Tibial nerve (tissue), 4 donors: ENCODE results near the gene ASTN2.

Experiments
- EP300 ChIP-seq, 2 donors: sonication (generic); formaldehyde crosslinking; IDR thresholded peaks; one replicate each; pipeline ENCODE4 v1.6.1; 2017; ENCODE audit warnings: antibody characterized with exemption in 2 of 2, mild to moderate bottlenecking in 1 of 2
- POLR2A ChIP-seq, 2 donors: fragments of 450-650 bp; IDR thresholded peaks; one replicate each; pipeline ENCODE4 v1.6.1; 2017; ENCODE audit warnings: antibody characterized with exemption in 2 of 2, mild to moderate bottlenecking in 2 of 2, moderate library complexity in 2 of 2
- TF ChIP-seq, protein P1 (sequence below), 5 experiments: fragments of 200-600 bp in 3 of 5; fragments of 450-650 bp in 2 of 5; sonication (generic) in 3 of 5; IDR thresholded peaks; one replicate each; pipeline ENCODE4 v1.5.1; 2016 to 2019; ENCODE audit warnings: antibody characterized with exemption in 5 of 5, mild to moderate bottlenecking in 3 of 5, moderate library complexity in 2 of 5

DNA sequence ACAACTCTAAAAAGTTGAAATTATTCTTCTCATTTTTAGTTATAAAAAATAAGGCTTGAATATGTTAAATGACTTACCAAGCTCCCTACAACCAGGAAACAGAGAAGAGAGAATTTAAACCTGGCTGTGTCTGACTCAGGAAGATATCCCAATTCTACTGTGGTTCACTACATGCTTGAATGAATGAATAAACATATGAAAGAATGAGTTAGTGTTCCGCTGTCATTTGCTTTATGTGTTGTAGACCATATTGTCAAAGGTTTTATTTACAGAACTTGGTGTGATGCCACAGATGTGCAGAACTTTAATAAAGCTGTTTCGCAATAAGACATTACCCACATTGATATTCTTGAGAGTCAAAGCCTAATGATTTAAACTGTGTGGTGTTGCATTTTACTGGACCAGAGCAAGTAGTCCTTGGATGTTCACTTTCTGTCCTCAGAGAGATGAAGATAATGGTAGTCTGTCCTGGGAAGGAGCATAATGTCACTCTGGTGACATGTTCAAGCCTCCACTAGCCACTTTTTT lies 414.6 kb downstream of the ASTN2 start:
- TF ChIP-seq, protein P1, sequence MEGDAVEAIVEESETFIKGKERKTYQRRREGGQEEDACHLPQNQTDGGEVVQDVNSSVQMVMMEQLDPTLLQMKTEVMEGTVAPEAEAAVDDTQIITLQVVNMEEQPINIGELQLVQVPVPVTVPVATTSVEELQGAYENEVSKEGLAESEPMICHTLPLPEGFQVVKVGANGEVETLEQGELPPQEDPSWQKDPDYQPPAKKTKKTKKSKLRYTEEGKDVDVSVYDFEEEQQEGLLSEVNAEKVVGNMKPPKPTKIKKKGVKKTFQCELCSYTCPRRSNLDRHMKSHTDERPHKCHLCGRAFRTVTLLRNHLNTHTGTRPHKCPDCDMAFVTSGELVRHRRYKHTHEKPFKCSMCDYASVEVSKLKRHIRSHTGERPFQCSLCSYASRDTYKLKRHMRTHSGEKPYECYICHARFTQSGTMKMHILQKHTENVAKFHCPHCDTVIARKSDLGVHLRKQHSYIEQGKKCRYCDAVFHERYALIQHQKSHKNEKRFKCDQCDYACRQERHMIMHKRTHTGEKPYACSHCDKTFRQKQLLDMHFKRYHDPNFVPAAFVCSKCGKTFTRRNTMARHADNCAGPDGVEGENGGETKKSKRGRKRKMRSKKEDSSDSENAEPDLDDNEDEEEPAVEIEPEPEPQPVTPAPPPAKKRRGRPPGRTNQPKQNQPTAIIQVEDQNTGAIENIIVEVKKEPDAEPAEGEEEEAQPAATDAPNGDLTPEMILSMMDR (IDR thresholded peaks at IDR 0.05): no peak
- TF ChIP-seq EP300 (IDR thresholded peaks at IDR 0.05): no peak
- no peak for TF ChIP-seq POLR2A (IDR thresholded peaks at IDR 0.05)
